ENCODE results near the gene P4HB.

The P4HB gene

GRCh38 chr17:81814748-81815645 is 45.3 kb downstream of the P4HB start:
- TF ChIP-seq CTCF (IDR thresholded peaks at IDR 0.05; ENCODE audit: low read depth, low read length), result no peak
- no peak overlapping the region for H3K4me3 ChIP-seq (ENCODE audit: low read depth, low read length)

- no peak for TF ChIP-seq CTCF (IDR thresholded peaks at IDR 0.05; ENCODE audit: low read depth, low read length)
- no peak overlapping the region for H3K4me3 ChIP-seq (ENCODE audit: low read depth, low read length)
Observed at GRCh38 chr17:81813861-81814683, 46.3 kb downstream of the P4HB start.

GRCh38 chr17:81813371-81813684 is 47.0 kb downstream of the P4HB start:
- no peak for TF ChIP-seq CTCF (IDR thresholded peaks at IDR 0.05; ENCODE audit: low read depth, low read length)
- no peak overlapping the region for H3K4me3 ChIP-seq (ENCODE audit: low read depth, low read length)

- TF ChIP-seq CTCF (IDR thresholded peaks at IDR 0.05; ENCODE audit: low read depth, low read length), result no peak
- H3K4me3 ChIP-seq (ENCODE audit: low read depth, low read length), result no peak overlapping the region
Observed at GRCh38 chr17:81812571-81813370, 47.6 kb downstream of the P4HB start.

GRCh38 chr17:81811705-81812570 is 48.4 kb downstream of the P4HB start:
- no peak for TF ChIP-seq CTCF (IDR thresholded peaks at IDR 0.05; ENCODE audit: low read depth, low read length)
- H3K4me3 ChIP-seq (ENCODE audit: low read depth, low read length), result no peak overlapping the region

GRCh38 chr17:81810892-81811704 is 49.2 kb downstream of the P4HB start:
- no peak overlapping the region for H3K4me3 ChIP-seq (ENCODE audit: low read depth, low read length)
- no peak for TF ChIP-seq CTCF (IDR thresholded peaks at IDR 0.05; ENCODE audit: low read depth, low read length)
